Effector CD8-positive, alpha-beta T cell (primary cell): ENCODE measurements around the gene PLCH2.
A peak's percentile ranks its signal among the peaks of the same experiment; 100 is the strongest.

Experiments used
- DNase-seq: peaks from one replicate; lab custom pipeline; 2025; lab: John Stamatoyannopoulos, UW

Gene PLCH2

GRCh38 chr1:2514863-2515762 is 39.0 kb downstream of the PLCH2 start:
- no peak for DNase-seq

DNA sequence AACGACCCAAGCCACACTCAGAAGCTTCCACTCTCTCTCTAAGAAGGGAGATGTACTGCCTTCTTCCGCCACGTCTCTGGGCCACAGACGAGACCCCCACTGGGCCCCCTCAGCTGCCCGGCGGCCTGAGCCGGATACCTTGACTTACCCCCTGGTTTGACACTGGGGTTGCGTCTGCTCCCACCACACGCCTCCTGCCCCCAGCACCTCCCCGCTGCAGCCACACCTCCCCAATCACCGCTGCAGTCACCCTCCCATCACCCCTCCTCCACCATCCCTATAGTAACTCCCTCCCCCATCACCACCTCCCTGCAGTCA is 39.6 kb downstream of the PLCH2 start:
- DNase-seq: no peak

DNA sequence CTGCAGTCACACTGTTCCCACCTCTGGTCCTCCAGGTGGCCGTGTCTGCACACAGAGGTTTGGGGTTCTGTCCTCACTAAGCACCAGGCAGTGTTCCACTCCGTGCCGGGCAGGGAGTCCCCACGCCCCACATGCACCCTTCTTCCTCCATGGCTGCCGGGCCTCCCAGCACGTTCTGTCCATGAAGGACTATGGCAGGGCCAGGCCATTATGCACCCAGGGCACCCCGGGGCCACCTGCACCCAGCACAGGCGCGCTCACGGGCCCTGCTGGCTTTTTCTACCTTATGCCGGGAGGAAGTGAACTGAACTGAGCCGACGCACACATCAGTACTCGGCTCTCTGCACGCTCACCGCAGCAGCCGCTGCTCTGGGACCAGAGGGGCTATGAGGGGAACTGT is 40.0 kb downstream of the PLCH2 start:
- no peak for DNase-seq

GRCh38 chr1:2516946-2517345 is 40.9 kb downstream of the PLCH2 start:
- DNase-seq: no peak

GRCh38 chr1:2517966-2518365 is 41.9 kb downstream of the PLCH2 start:
- no peak for DNase-seq

GRCh38 chr1:2518528-2518927 is 42.4 kb downstream of the PLCH2 start:
- no peak for DNase-seq

DNA sequence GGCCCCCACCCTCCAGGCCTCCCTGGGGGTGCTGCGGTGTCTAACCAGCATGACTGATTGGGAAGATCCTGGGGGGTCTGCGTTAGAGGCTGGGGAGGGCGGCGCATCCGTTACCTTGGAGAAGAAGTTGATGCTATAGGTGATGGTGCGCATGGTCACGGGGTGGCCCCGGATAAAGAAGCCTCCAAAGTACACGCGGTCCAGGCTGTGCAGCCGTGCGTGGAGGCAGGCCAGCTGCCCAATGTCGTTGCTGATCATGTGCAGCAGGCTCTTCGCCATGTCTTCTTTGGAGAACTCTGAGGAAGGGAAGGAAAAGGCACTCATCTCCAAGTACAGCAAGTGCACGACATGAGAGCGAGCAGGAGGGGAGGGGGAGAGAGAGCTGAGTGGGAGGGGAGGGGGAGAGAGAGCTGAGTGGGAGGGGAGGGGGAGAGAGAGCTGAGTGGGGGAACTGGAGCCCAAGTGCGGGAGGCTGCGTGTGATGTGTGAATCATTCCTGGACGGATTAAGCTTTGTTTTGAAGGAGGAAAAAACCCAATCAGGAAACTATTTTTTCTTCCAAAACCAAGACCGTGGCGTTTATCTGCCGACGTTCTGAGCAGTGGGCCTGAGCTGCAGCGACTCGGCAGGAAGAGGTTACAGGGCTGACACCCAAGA is 43.1 kb downstream of the PLCH2 start:
- DNase-seq: no peak

DNA sequence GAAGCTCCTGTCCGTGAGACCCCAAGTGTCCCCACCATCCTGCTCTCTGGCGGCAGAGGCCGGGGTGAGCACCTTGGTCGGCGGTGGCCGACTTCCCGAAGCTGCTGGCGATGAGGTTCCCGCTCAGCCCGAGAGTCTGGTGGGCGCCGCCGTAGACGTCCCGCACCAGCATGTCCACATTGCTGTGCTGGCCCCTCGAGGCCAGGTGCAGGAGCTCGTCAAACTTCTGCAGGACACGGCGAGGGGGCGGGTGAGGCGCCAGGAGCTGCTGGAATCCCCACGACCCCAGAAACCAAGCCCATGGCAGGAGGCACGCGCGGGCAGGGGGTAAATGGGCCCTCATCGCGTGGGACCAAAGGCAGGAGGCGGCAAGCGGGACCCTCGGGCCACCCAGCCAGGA is 43.6 kb downstream of the PLCH2 start:
- no peak for DNase-seq

DNA sequence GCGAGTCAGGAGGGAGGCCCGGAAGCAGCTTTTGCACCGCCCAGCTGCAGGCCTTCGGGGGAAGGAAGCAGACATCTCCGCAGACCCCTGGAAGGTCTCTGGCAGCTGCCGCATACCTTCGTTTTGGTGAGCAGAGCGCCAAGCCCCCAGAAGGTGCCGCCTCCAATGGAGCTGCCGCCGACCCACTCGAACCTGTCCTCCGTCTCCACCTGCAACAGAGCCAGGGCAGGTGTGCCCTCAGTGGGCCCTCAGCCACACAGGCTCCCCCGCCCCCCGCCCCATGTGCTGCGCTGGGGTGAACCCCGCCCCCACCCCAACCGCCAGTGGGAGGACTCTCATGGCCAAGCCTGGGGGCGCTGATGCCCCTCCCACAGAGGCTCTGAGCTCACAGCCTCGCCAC is 44.1 kb downstream of the PLCH2 start:
- DNase-seq: no peak

- no peak for DNase-seq
These were observed 44.7 kb downstream of the PLCH2 start for GRCh38 chr1:2520806-2521205.

GRCh38 chr1:2522230-2522629 is 46.1 kb downstream of the PLCH2 start:
- no peak for DNase-seq

- DNase-seq: no peak
These were observed 47.3 kb downstream of the PLCH2 start for GRCh38 chr1:2523191-2523890.

- no peak for DNase-seq
These were observed 48.0 kb downstream of the PLCH2 start for GRCh38 chr1:2523891-2524609.

DNA sequence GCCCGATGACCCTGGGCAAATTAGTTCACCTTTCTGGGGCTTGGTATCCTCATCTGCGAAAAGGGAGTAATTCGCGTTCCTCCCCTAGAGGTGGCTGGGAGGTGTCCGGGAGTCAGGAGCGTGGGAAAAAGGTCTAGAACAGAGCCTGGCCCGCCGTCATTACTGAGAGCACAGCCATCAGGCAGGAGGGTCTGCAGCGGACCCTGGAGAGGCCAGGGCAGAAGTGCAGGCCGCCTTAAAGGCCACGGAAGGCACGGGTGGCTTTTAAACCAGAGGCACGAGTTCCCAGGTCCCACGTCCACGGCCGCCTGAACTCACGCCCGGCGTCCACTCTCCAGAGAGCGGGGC is 49.5 kb downstream of the PLCH2 start:
- DNase-seq: no peak

GRCh38 chr1:2525920-2526823 is 50.1 kb downstream of the PLCH2 start, which contains the start of gene PANK4:
PANK4 (minus strand) TSS chr1:2526596; CDS start chr1:2526587, 9 bp downstream.
- peak; percentile 73 for DNase-seq

DNA sequence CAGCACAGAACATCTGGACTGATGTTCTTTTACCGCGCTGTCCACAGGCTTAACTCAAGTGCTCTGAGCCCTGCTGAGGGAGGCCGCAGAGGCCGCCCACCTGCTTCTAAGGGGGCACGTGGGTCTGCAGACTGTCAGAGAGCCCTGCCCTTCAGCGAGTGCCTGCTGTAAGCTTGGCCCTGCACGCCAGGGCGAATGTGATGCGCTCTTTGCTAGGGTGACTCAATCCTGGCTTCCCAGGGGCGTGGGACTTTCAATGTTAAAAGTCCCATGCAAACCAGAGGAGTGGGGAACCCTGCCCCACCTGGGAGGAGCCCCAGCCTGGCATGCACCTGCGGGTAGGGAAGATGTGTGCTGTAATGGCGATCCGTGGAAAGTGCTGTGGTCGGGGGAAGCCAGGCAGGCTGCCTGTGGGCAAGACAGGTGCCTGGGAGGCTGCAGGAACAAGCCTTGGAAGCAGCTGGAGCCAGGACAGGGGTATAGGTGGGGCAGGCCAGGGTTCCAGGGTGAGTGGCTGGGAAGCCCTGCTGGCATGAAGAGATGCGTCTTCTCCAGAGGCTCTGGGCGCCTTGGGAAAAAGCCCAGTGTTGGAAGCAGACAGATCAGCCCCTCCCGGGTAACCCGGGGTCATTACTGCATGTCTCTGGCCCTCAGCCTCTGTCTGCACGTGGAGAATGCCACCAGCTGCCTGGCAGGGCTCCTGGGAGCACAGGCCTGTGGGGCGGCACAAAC is 50.9 kb downstream of the PLCH2 start:
- peak; percentile 40 for DNase-seq

DNA sequence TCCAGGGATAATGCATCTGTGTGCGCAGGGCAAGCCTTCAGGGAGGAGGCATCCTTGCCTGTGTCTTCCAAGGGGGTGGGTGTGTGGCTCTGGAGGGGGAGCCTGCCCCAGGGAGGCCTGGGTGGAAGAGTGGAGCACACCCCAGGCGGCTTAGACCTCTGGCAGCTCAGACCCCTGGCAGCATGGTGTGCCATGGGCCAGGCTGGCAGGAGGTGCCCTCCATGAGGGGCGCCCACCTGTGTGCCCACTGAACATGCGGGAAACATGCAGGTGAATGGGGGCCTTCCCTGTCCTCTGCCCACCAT is 51.4 kb downstream of the PLCH2 start:
- no peak for DNase-seq

DNA sequence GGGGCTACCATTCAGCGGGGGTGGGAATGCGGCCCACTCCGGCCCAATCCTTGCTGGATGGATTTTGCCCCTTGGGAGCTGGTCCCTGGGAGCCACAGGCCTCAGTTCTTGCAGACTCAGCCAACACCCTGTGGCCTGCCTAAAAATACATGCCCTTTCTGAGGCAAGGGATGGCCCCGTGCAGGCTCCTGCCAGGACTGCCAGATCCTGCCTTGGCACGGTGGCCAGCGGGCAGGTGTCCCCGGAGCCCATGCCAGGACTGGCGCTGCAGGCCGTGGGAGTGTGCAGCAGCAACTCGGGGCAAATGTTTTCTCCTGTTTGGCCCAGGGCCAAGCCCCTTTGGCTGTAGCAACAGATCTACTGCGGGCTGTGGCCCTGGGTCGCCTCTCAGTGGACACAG is 51.9 kb downstream of the PLCH2 start:
- no peak for DNase-seq

DNA sequence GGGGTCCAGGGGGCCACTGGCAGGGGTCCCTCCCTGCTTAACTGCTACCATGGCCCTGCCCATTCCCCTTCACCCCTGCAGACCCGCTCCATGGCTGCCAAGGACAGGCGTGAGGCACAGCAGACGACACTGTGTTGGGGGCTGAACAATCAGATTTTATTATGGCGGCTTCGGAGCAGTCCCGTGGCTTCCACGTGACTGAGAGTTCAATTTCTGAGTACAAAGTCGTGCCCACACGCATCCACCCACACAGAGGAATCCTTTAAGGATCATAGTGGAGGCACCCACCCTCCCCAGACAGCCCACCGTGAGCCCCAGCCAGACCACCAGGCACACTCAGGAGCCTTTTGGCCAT is 52.5 kb downstream of the PLCH2 start:
- DNase-seq: no peak

DNA sequence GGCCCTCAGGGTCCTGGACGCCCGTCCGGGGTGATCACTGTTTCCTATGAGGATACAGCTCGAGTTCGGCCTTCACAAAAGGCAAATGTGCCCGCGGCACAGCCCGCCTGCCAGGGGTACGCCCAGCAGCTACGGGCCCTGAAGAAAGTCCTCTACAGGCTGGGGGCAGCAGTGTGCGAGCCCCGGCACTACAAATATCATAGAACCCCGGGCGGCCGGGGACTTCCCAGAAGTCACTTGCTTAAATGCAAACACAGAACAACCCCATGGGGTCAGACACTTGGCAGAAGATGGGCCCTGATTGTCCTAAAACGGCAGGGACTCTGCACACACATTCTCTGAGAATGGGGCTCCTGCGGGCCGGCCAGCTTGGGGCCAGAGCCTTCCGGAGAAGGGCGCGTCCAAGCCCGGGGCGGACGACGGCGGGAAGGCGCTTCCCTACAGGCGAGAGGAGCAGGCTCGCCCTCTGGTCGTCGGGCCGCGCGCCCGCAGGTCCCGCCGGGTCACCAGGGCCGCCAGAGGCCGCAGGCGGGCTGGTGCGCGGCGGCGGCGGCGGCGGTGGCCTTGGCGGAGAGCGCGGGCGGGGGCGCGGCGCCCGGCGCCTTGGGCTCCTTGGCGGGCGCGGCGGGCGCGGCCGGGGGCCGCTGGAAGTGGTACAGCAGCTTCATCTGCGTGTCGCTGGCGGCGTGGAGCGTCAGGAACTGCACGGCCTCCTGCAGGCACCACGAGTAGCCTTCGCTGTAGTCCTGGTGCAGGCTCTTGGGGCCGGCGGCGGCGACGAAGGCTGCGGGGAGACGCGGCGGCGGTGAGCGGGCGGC is 53.1 kb downstream of the PLCH2 start:
- DNase-seq: peak; percentile 35
